ENCODE data around the gene CASKIN2.

GRCh38 chr17:75542229-75542628 is 26.9 kb upstream of the CASKIN2 start:
- TF ChIP-seq, protein P1, sequence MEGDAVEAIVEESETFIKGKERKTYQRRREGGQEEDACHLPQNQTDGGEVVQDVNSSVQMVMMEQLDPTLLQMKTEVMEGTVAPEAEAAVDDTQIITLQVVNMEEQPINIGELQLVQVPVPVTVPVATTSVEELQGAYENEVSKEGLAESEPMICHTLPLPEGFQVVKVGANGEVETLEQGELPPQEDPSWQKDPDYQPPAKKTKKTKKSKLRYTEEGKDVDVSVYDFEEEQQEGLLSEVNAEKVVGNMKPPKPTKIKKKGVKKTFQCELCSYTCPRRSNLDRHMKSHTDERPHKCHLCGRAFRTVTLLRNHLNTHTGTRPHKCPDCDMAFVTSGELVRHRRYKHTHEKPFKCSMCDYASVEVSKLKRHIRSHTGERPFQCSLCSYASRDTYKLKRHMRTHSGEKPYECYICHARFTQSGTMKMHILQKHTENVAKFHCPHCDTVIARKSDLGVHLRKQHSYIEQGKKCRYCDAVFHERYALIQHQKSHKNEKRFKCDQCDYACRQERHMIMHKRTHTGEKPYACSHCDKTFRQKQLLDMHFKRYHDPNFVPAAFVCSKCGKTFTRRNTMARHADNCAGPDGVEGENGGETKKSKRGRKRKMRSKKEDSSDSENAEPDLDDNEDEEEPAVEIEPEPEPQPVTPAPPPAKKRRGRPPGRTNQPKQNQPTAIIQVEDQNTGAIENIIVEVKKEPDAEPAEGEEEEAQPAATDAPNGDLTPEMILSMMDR (IDR thresholded peaks at IDR 0.05): no peak
- TF ChIP-seq EZH2 (IDR thresholded peaks at IDR 0.05) (no peak), EZH2phosphoT487 (IDR thresholded peaks at IDR 0.05) (no peak)

Measured in neural progenitor cell (in vitro differentiated cells).